CD4-positive, CD25-positive, alpha-beta regulatory T cell (primary cell): ENCODE results near the gene LUC7L2. TPM values are rescaled to one million over a fixed set of nuclear protein-coding genes. Genes with fewer than 3 reads are reported as not detected.
"Not testable (repeated sequence)": the region's sequence is repeated elsewhere in the genome, so short reads cannot be mapped to it uniquely, and the experiment has no call there.

Experiments
- ATAC-seq, 2 donors: fragments of 150-1000 bp; cut with Tn5 transposase; one replicate each; pipeline ENCODE4 v1.10.0; 2021; ENCODE audit warnings: low read depth in 2 of 2, moderate number of reproducible peaks in 2 of 2, moderate library complexity in 1 of 2
- DNase-seq, 3 donors: peaks; one replicate each; pipeline versions ENCODE4 v3.0.0 to v3.0.0-alpha.2; 2012 to 2022; ENCODE audit warnings: mixed read lengths in 1 of 3
- H3K27ac ChIP-seq: one replicate; pipeline ENCODE4 v1.7.0; 2013; ENCODE audit warnings: mild to moderate bottlenecking, low read length; ENCODE audit not compliant: insufficient read depth, poor library complexity, severe bottlenecking
- H3K27me3 ChIP-seq: one replicate; pipeline ENCODE4 v1.7.0; 2013; ENCODE audit warnings: low read length; ENCODE audit not compliant: control insufficient read depth, insufficient read depth
- H3K36me3 ChIP-seq: one replicate; pipeline ENCODE4 v1.7.0; 2013; ENCODE audit warnings: mild to moderate bottlenecking, low read length, moderate library complexity; ENCODE audit not compliant: control insufficient read depth, insufficient read depth
- H3K4me1 ChIP-seq: 2 replicates; pipeline ENCODE4 v1.7.0; 2013; ENCODE audit warnings: mild to moderate bottlenecking, low read length; ENCODE audit not compliant: insufficient read depth, control insufficient read depth, poor library complexity, severe bottlenecking
- H3K4me3 ChIP-seq: one replicate; pipeline ENCODE4 v1.7.0; 2013; ENCODE audit warnings: low read depth, mild to moderate bottlenecking, low read length, moderate library complexity
- H3K9me3 ChIP-seq, 2 experiments: 1 replicate in 1 of 2; 2 replicates in 1 of 2; pipeline ENCODE4 v1.7.0; 2013; ENCODE audit warnings: low read length in 2 of 2, mild to moderate bottlenecking in 1 of 2, moderate library complexity in 1 of 2; ENCODE audit not compliant: control insufficient read depth in 2 of 2
- H3K27ac Mint-ChIP-seq, 3 donors: one replicate each; pipeline ENCODE4 v1.8.0; 2020 to 2022; ENCODE audit warnings: mild to moderate bottlenecking in 3 of 3, mixed read lengths in 3 of 3, moderate library complexity in 2 of 3
- H3K27me3 Mint-ChIP-seq: one replicate; pipeline ENCODE4 v1.8.0; 2022; ENCODE audit warnings: mild to moderate bottlenecking, mixed read lengths
- H3K36me3 Mint-ChIP-seq: one replicate; pipeline ENCODE4 v1.8.0; 2020; ENCODE audit warnings: mixed read lengths
- H3K4me1 Mint-ChIP-seq, 4 donors: one replicate each; pipeline ENCODE4 v1.8.0; 2020 to 2022; ENCODE audit warnings: mixed read lengths in 4 of 4, mild to moderate bottlenecking in 1 of 4
- H3K4me3 Mint-ChIP-seq, 4 donors: one replicate each; pipeline ENCODE4 v1.8.0; 2020 to 2022; ENCODE audit warnings: mild to moderate bottlenecking in 4 of 4, mixed read lengths in 4 of 4, moderate library complexity in 3 of 4
- H3K9me3 Mint-ChIP-seq, 7 donors: one replicate each; pipeline ENCODE4 v1.8.0; 2020 to 2022; ENCODE audit warnings: mixed read lengths in 7 of 7, mild to moderate bottlenecking in 3 of 7, moderate library complexity in 2 of 7
- polyA plus RNA-seq, 4 donors: library from polyadenylated mRNA; unstranded; fragments of 300-500 nt; fragmentation: Illumina TruSeq; gene quantifications; one replicate each; pipeline ENCODE4 v1.2.3, GENCODE V29; 2021
- total RNA-seq: library from RNA; stranded (reverse); gene quantifications from one replicate; pipeline ENCODE4 v1.2.3, GENCODE V29; 2022

LUC7L2 gene, protein sequence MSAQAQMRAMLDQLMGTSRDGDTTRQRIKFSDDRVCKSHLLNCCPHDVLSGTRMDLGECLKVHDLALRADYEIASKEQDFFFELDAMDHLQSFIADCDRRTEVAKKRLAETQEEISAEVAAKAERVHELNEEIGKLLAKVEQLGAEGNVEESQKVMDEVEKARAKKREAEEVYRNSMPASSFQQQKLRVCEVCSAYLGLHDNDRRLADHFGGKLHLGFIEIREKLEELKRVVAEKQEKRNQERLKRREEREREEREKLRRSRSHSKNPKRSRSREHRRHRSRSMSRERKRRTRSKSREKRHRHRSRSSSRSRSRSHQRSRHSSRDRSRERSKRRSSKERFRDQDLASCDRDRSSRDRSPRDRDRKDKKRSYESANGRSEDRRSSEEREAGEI
- 190 TPM for total RNA-seq
- polyA plus RNA-seq: 10 to 100 TPM; 56.9 to 74.7 (median 59.4) TPM

- peaks cover 12% of the 10 kb centered on the region for H3K27me3 Mint-ChIP-seq
- Histone ChIP-seq H3K4me1 (peaks cover 30% of the 10 kb centered on the region), H3K27me3 (no peaks in the 10 kb centered on the region), H3K27ac (peak within 1 kb of the TSS; percentile 100), H3K9me3 (no peaks in the 10 kb centered on the region), H3K4me3 (peak within 1 kb of the TSS; percentile 99), H3K36me3 (peaks cover 7% of the 10 kb centered on the region)
- peak; percentile 99 for DNase-seq
- H3K4me3 Mint-ChIP-seq: peak within 1 kb of the TSS; percentile 95 to 100 (median 99)
- H3K27ac Mint-ChIP-seq: peak within 1 kb of the TSS; percentile 99 to 100 (median 99)
- peaks cover 23 to 53% (median 39%) of the 10 kb centered on the region in 4 donors for H3K4me1 Mint-ChIP-seq
- H3K9me3 Mint-ChIP-seq: no peaks in the 10 kb centered on the region
- no peaks in the 10 kb centered on the region for H3K36me3 Mint-ChIP-seq
- ATAC-seq: peak; percentile 82 to 84
Observed at GRCh38 chr7:139359366-139360209, at the start of gene LUC7L2. Gene LUC7L2 (plus strand): TSS chr7:139359894. CDS start chr7:139360262, 368 bp downstream.

- Histone ChIP-seq H3K27ac (no peak overlapping the region), H3K27me3 (no peaks in the 10 kb centered on the region), H3K4me3 (no peak overlapping the region), H3K9me3 (no peaks in the 10 kb centered on the region), H3K4me1 (no peaks in the 10 kb centered on the region), H3K36me3 (no peaks in the 10 kb centered on the region)
- H3K4me1 Mint-ChIP-seq: no peaks in the 10 kb centered on the region
- H3K9me3 Mint-ChIP-seq: no peaks in the 10 kb centered on the region
- H3K27me3 Mint-ChIP-seq: peaks cover 5% of the 10 kb centered on the region
- no peak overlapping the region for H3K4me3 Mint-ChIP-seq
- no peak for ATAC-seq
- H3K36me3 Mint-ChIP-seq: no peaks in the 10 kb centered on the region
- no peak for DNase-seq
- no peak overlapping the region for H3K27ac Mint-ChIP-seq
Observed at GRCh38 chr7:139317939-139318505, 41.7 kb upstream of the LUC7L2 start.

- no peaks in the 10 kb centered on the region for H3K4me1 Mint-ChIP-seq
- DNase-seq: no peak
- Histone ChIP-seq H3K4me3 (no peak overlapping the region), H3K27ac (no peak overlapping the region), H3K4me1 (no peaks in the 10 kb centered on the region), H3K9me3 (no peaks in the 10 kb centered on the region), H3K27me3 (no peaks in the 10 kb centered on the region), H3K36me3 (no peaks in the 10 kb centered on the region)
- no peak overlapping the region for H3K4me3 Mint-ChIP-seq
- H3K36me3 Mint-ChIP-seq: no peaks in the 10 kb centered on the region
- H3K27ac Mint-ChIP-seq: peak overlapping the region in 1 of 3 donors; percentile 69
- peaks cover 5% of the 10 kb centered on the region for H3K27me3 Mint-ChIP-seq
- ATAC-seq: no peak
- H3K9me3 Mint-ChIP-seq: no peaks in the 10 kb centered on the region
Observed at GRCh38 chr7:139321071-139321745, 38.5 kb upstream of the LUC7L2 start.

DNA sequence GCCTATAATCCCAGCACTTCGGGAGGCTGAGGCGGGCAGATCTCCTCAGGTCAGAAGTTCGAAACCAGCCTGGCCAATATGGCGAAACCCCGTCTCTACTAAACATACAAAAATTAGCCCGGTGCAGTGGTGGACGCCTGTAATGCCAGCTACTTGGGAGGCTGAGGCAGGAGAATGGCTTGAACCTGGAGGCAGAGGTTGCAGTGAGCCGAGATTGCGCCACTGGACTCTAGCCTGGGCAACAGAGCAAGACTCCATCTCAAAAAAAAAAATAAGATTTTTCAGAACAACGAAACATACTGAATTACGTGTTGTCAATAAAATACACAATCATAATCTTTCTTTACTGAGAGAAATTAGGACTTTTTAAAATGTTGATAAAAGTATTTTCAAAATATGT lies 35.0 kb upstream of the LUC7L2 start:
- not testable (repeated sequence) for H3K27me3 Mint-ChIP-seq, H3K4me1 Mint-ChIP-seq, H3K36me3 Mint-ChIP-seq, H3K4me1 ChIP-seq, H3K9me3 Mint-ChIP-seq, H3K27ac Mint-ChIP-seq, H3K36me3 ChIP-seq, H3K4me3 Mint-ChIP-seq, H3K4me3 ChIP-seq, H3K27me3 ChIP-seq, H3K27ac ChIP-seq, H3K9me3 ChIP-seq, DNase-seq, ATAC-seq

DNA sequence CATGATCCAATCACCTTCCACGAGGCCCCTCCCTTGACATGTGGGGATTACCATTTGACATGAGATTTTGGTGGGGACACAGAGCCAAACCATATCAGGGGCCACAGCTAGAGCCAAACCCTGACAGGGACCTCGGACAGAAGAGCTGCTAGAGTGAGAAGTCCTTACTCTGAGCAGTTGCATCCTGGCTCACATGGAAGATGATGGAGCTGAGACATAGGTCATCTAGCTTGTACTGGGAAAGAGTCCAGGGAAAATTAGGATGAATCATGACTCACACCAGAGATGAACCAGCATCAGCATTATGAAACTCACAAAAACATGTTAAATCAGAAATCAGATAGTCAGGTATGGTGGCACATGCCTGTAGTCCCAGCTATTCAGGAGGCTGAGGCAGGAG lies 31.3 kb upstream of the LUC7L2 start:
- Histone ChIP-seq H3K4me3 (no peak overlapping the region), H3K27me3 (no peaks in the 10 kb centered on the region), H3K4me1 (no peaks in the 10 kb centered on the region), H3K36me3 (no peaks in the 10 kb centered on the region), H3K9me3 (no peaks in the 10 kb centered on the region), H3K27ac (no peak overlapping the region)
- ATAC-seq: no peak
- Mint-ChIP-seq H3K9me3 (peaks cover 0 to 3% (median 0%) of the 10 kb centered on the region in 7 donors), H3K27me3 (no peaks in the 10 kb centered on the region), H3K36me3 (no peaks in the 10 kb centered on the region), H3K4me1 (peaks cover 7 to 16% (median 13%) of the 10 kb centered on the region in 4 donors), H3K27ac (no peak overlapping the region), H3K4me3 (no peak overlapping the region)
- no peak for DNase-seq

DNA sequence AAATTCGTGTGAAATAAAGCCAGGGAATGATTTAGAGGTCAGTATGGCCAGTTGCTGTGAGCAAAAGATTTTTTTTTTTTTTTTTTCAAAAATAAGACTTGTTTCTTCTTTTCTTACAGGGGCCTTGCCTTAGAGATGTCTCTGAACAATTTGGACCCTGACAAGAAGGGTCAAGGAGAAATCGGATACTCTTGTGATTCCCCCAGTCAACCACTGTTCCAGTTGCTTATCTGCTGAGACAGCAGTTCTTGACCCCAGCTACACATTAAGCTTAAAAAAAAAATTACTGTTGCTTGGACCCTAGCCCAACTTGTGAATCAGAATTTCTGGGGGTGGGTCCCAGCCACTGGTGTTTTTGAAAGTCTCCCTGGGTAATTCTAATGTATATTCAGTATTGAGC lies 30.6 kb upstream of the LUC7L2 start:
- Histone ChIP-seq H3K4me1 (no peaks in the 10 kb centered on the region), H3K36me3 (no peaks in the 10 kb centered on the region), H3K9me3 (no peaks in the 10 kb centered on the region), H3K27me3 (no peaks in the 10 kb centered on the region), H3K27ac (no peak overlapping the region), H3K4me3 (no peak overlapping the region)
- DNase-seq (no peak), ATAC-seq (no peak)
- Mint-ChIP-seq H3K27me3 (no peaks in the 10 kb centered on the region), H3K9me3 (peaks cover 0 to 3% (median 0%) of the 10 kb centered on the region in 7 donors), H3K27ac (no peak overlapping the region), H3K36me3 (no peaks in the 10 kb centered on the region), H3K4me3 (no peak overlapping the region), H3K4me1 (peaks cover 7 to 16% (median 13%) of the 10 kb centered on the region in 4 donors)

DNA sequence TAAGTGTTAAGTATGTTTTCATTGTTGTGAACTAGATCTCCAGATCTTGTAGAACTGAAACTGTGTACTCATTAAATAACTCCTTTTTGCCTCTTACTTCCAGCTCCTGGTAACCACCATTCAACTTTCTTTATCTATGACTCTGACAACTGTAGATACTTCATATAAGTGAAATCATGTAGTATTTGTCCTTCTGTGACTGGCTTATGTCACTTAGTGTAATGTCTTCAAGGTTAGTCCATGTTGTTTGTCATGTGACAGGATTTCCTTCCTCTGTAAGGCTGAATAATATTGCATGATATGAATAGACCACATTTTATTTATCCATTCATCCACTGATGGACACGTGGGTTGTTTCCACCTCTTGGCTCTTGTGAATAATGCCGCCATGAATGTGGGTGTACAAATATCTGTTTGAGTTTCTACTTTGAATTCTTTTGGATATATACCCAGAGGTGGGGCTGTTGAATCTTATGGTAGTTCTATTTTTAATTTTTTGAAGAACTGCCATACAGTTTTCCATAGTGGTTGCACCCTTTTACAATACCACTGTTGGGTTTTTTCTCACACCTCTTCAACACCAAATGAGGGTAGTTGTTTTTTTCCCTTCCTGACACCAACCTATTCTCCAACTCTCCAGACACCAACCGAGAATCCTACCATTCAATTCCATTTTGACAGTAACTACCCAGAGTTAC lies 29.2 kb upstream of the LUC7L2 start:
- H3K9me3 ChIP-seq: no peaks in the 10 kb centered on the region
- no peak overlapping the region for H3K27ac ChIP-seq
- no peak overlapping the region for H3K4me3 ChIP-seq
- ATAC-seq (peak; percentile 60 to 74), DNase-seq (peak in 2 of 3 donors; percentile 10 to 39)
- Mint-ChIP-seq H3K4me1 (peaks cover 7 to 19% (median 14%) of the 10 kb centered on the region in 4 donors), H3K4me3 (peak overlapping the region in 1 of 4 donors; percentile 56), H3K36me3 (no peaks in the 10 kb centered on the region), H3K9me3 (peaks cover 0 to 3% (median 0%) of the 10 kb centered on the region in 7 donors), H3K27ac (peak overlapping the region in 2 of 3 donors; percentile 38 to 54), H3K27me3 (no peaks in the 10 kb centered on the region)
- no peaks in the 10 kb centered on the region for H3K27me3 ChIP-seq
- no peaks in the 10 kb centered on the region for H3K4me1 ChIP-seq
- no peaks in the 10 kb centered on the region for H3K36me3 ChIP-seq
